Measurements from ENCODE around the gene ASCL3. TPM values are rescaled to one million over a fixed set of nuclear protein-coding genes. Genes with fewer than 3 reads are reported as not detected.

The ASCL3 gene
- total and polyA plus RNA-seq, 10 of the 15 experiments (the other 5 are each of a cell fraction or from before 2014, with no cell fraction given) = not detected

DNA sequence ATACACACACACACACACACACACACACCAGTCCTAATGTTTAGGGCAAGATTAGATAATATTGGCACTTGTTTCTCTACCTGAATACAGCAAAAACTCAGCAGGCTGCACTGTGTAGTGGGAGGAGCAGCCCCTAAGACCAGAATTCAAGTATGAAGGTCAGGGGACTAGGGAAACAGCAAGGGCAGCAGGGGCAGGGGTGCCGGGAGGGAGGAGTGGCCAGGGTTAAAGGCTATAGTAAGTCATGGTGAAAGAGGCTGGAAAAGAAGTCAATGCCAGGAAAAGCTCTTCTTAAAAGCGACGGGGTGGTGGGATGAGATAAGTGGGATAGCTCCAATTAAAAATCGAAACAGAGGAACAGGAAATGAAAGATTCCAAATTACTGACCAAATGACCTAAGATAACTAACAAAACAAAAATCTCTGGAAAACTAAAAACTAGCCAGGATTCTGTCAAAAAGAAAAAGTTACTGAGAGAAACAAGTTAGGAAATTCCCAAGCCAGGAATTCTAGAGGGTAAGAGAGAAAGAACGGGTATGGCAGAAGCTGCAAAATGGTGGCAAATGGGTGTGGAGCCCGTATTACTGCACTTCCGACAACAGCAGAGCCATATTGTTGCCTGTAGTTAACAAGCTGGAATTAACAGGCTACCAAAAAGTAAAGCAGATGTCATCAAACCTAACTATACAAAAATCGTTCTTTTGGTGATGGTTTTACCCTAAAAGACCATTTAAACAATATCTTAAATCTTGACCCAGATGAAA lies 1.3 kb downstream of the ASCL3 start (continued):
- TF ChIP-seq, protein P1, sequence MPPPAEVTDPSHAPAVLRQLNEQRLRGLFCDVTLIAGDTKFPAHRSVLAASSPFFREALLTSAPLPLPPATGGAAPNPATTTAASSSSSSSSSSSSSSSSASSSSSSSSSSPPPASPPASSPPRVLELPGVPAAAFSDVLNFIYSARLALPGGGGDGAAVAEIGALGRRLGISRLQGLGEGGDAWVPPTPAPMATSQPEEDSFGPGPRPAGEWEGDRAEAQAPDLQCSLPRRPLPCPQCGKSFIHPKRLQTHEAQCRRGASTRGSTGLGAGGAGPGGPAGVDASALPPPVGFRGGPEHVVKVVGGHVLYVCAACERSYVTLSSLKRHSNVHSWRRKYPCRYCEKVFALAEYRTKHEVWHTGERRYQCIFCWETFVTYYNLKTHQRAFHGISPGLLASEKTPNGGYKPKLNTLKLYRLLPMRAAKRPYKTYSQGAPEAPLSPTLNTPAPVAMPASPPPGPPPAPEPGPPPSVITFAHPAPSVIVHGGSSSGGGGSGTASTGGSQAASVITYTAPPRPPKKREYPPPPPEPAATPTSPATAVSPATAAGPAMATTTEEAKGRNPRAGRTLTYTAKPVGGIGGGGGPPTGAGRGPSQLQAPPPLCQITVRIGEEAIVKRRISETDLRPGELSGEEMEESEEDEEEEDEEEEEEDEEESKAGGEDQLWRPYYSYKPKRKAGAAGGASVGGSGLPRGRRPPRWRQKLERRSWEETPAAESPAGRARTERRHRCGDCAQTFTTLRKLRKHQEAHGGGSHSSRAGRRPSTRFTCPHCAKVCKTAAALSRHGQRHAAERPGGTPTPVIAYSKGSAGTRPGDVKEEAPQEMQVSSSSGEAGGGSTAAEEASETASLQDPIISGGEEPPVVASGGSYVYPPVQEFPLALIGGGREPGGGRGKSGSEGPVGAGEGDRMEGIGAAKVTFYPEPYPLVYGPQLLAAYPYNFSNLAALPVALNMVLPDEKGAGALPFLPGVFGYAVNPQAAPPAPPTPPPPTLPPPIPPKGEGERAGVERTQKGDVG (CRISPR knock-in tag; IDR thresholded peaks at IDR 0.05) = no peak
- TF ChIP-seq POLR2AphosphoS2 (IDR thresholded peaks at IDR 0.05; ENCODE audit: low read depth, low read length) = no peak
- TF ChIP-seq, protein P2, sequence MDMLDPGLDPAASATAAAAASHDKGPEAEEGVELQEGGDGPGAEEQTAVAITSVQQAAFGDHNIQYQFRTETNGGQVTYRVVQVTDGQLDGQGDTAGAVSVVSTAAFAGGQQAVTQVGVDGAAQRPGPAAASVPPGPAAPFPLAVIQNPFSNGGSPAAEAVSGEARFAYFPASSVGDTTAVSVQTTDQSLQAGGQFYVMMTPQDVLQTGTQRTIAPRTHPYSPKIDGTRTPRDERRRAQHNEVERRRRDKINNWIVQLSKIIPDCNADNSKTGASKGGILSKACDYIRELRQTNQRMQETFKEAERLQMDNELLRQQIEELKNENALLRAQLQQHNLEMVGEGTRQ (IDR thresholded peaks at IDR 0.05; ENCODE audit: borderline replicate concordance, low read depth, low read length) = no peak
- TF ChIP-seq TCF7 (IDR thresholded peaks at IDR 0.05; ENCODE audit: borderline replicate concordance) = no peak
- TF ChIP-seq, protein P3, sequence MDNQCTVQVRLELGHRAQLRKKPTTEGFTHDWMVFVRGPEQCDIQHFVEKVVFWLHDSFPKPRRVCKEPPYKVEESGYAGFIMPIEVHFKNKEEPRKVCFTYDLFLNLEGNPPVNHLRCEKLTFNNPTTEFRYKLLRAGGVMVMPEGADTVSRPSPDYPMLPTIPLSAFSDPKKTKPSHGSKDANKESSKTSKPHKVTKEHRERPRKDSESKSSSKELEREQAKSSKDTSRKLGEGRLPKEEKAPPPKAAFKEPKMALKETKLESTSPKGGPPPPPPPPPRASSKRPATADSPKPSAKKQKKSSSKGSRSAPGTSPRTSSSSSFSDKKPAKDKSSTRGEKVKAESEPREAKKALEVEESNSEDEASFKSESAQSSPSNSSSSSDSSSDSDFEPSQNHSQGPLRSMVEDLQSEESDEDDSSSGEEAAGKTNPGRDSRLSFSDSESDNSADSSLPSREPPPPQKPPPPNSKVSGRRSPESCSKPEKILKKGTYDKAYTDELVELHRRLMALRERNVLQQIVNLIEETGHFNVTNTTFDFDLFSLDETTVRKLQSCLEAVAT (IDR thresholded peaks at IDR 0.05) = no peak
- no peak for TF ChIP-seq ZNF274 (IDR thresholded peaks at IDR 0.05; ENCODE audit: insufficient read depth, insufficient read length)
